Right lobe of liver (tissue), 6 donors: ENCODE data around the gene USP7. TPM values are rescaled to one million over a fixed set of nuclear protein-coding genes. Genes with fewer than 3 reads are reported as not detected.
A peak's percentile ranks its signal among the peaks of the same experiment; 100 is the strongest.

Experiments used
- ATAC-seq, 4 donors: fragments of 200-7000 bp; cut with Tn5 transposase; one replicate each; pipeline ENCODE4 v1.9.1; 2020; ENCODE audit warnings: mild to moderate bottlenecking in 4 of 4, moderate library complexity in 4 of 4
- DNase-seq, 3 donors: peaks; one replicate each; pipeline ENCODE4 v3.0.0-alpha.2; 2020
- H3K27ac ChIP-seq, 3 donors: fragments of 200-600 bp; one replicate each; pipeline ENCODE4 v1.8.0; 2022
- H3K27me3 ChIP-seq, 2 donors: fragments of 200-600 bp; one replicate each; pipeline ENCODE4 v1.8.0; 2022
- H3K36me3 ChIP-seq, 4 donors: fragments of 200-600 bp; sonication (generic) in 1 of 4; one replicate each; pipeline versions ENCODE4 v1.5.1 to v1.8.0; 2017 to 2022; ENCODE audit warnings: control low read depth in 1 of 4
- H3K4me1 ChIP-seq, 4 donors: fragments of 200-600 bp; sonication (generic) in 1 of 4; one replicate each; pipeline versions ENCODE4 v1.5.1 to v1.8.0; 2017 to 2022; ENCODE audit warnings: control low read depth in 1 of 4
- H3K4me3 ChIP-seq, 3 donors: fragments of 200-600 bp; one replicate each; pipeline ENCODE4 v1.8.0; 2022
- H3K9me3 ChIP-seq, 4 donors: fragments of 200-600 bp; sonication (generic) in 1 of 4; one replicate each; pipeline versions ENCODE4 v1.5.1 to v1.8.0; 2017 to 2022; ENCODE audit warnings: control low read depth in 1 of 4
- CTCF ChIP-seq, 4 donors: fragments of 200-600 bp in 3 of 4; fragments of 450-650 bp in 1 of 4; IDR thresholded peaks; one replicate each; pipeline versions ENCODE4 v1.5.1 to v1.8.0; 2016 to 2022; ENCODE audit warnings: antibody characterized with exemption in 4 of 4, mild to moderate bottlenecking in 2 of 4
- POLR2A ChIP-seq: fragments of 450-650 bp; IDR thresholded peaks from one replicate; pipeline ENCODE4 v1.6.1; 2017; ENCODE audit warnings: antibody characterized with exemption, mild to moderate bottlenecking
- WGBS: methylation state at CpG from one replicate; pipeline ENCODE4 v1.1.6; 2018; ENCODE audit warnings: low coverage, low lambda C conversion rate; ENCODE audit not compliant: insufficient coverage; ENCODE audit errors: missing lambda C conversion rate; 5-methylcytosine and 5-hydroxymethylcytosine counted together
- intact Hi-C, 2 donors: fragments of 100-400 bp; cut with DNase I; formaldehyde crosslinking; loops; one replicate each; pipeline versions ENCODE4 v1.11.2 to v1.14.1; 2022
- total RNA-seq, 6 experiments: library from RNA; depleted of rRNA in 2 of 6; stranded (reverse); fragments of >200 nt in 2 of 6; fragmentation: NEBNext Ultra II Directional in 3 of 6; extraction: Animal tissue kit (Norgen Biotek cat#: 25700) in 3 of 6; gene quantifications; one replicate each; pipeline versions ENCODE4 v1.1.0 to v1.2.4, GENCODE V29; 2016 to 2023
- donor health status: DM: no; HTN: yes; CAD: no.
- donor health status: DM: no; HTN: no; CAD: no.
- donor health status: DM: no; HTN: no; CAD: no.
- donor health status: DM: no; HTN: yes; CAD: no.
- donor health status: DM: no; HTN: yes; CAD: no.

Gene USP7
- total RNA-seq, 6 experiments from 2014 or later = 46.8 to 55.8 (median 49.1) TPM

- WGBS = 23% methylated on average over 14 of the region's 15 CpGs
- no peaks in the 10 kb centered on the region for H3K9me3 ChIP-seq
- ATAC-seq = no peak
- H3K36me3 ChIP-seq = no peaks in the 10 kb centered on the region
- no peak for TF ChIP-seq CTCF (IDR thresholded peaks at IDR 0.05)
- TF ChIP-seq POLR2A = no peak
- H3K4me1 ChIP-seq = peaks cover 0 to 54% (median 25%) of the 10 kb centered on the region in 4 donors
- no peaks in the 10 kb centered on the region for H3K27me3 ChIP-seq
- peak overlapping the region; percentile 68 to 82 (median 71) for H3K4me3 ChIP-seq
- intact Hi-C loops = no loop called here
- no peak for DNase-seq
- peak overlapping the region in 1 of 3 donors; percentile 68 for H3K27ac ChIP-seq
Observed at GRCh38 chr16:8961811-8962390, 1.8 kb downstream of the USP7 start.

GRCh38 chr16:8960788-8961109 lies 3.0 kb downstream of the USP7 start:
- TF ChIP-seq POLR2A = no peak
- no peak for TF ChIP-seq CTCF (IDR thresholded peaks at IDR 0.05)
- Histone ChIP-seq H3K27ac (peak overlapping the region in 1 of 3 donors; percentile 4), H3K9me3 (no peaks in the 10 kb centered on the region), H3K4me1 (peaks cover 1 to 65% (median 34%) of the 10 kb centered on the region in 4 donors), H3K4me3 (no peak overlapping the region), H3K36me3 (no peaks in the 10 kb centered on the region), H3K27me3 (no peaks in the 10 kb centered on the region)
- ATAC-seq = no peak
- 29% methylated on average over 1 of the region's 1 CpG for WGBS
- intact Hi-C loops = no loop called here
- no peak for DNase-seq

- DNase-seq = no peak
- Histone ChIP-seq H3K9me3 (no peaks in the 10 kb centered on the region), H3K4me1 (peaks cover 1 to 70% (median 36%) of the 10 kb centered on the region in 4 donors), H3K27ac (peak overlapping the region in 1 of 3 donors; percentile 4), H3K27me3 (no peaks in the 10 kb centered on the region), H3K4me3 (no peak overlapping the region), H3K36me3 (no peaks in the 10 kb centered on the region)
- peak in 3 of 4 donors; percentile 2 to 7 (median 5) for ATAC-seq
- WGBS = 12% methylated on average over 11 of the region's 12 CpGs
- TF ChIP-seq POLR2A (no peak), CTCF (IDR thresholded peaks at IDR 0.05) (no peak)
- intact Hi-C loops = no loop called here
Observed at GRCh38 chr16:8959921-8960787, 3.6 kb downstream of the USP7 start.

- Histone ChIP-seq H3K4me1 (peaks cover 1 to 70% (median 36%) of the 10 kb centered on the region in 4 donors), H3K36me3 (no peaks in the 10 kb centered on the region), H3K27me3 (no peaks in the 10 kb centered on the region), H3K9me3 (no peaks in the 10 kb centered on the region), H3K27ac (peak overlapping the region in 1 of 3 donors; percentile 10), H3K4me3 (no peak overlapping the region)
- DNase-seq = no peak
- TF ChIP-seq CTCF (IDR thresholded peaks at IDR 0.05) = no peak
- no peak for TF ChIP-seq POLR2A
- WGBS = 64% methylated on average over 8 of the region's 14 CpGs
- ATAC-seq = peak; percentile 14 to 47 (median 32)
- intact Hi-C loops = no loop called here
Observed at GRCh38 chr16:8958344-8959167, 5.2 kb downstream of the USP7 start.
